NCI-H345 treated with DMSO at 0.1 percent for 48 hours (cell line): ENCODE measurements around the gene SLC6A12.

Source experiments
- DNase-seq: peaks from one replicate; lab custom pipeline; 2025; ENCODE audit not compliant: unreplicated experiment; lab: John Stamatoyannopoulos, UW

SLC6A12 gene

DNA sequence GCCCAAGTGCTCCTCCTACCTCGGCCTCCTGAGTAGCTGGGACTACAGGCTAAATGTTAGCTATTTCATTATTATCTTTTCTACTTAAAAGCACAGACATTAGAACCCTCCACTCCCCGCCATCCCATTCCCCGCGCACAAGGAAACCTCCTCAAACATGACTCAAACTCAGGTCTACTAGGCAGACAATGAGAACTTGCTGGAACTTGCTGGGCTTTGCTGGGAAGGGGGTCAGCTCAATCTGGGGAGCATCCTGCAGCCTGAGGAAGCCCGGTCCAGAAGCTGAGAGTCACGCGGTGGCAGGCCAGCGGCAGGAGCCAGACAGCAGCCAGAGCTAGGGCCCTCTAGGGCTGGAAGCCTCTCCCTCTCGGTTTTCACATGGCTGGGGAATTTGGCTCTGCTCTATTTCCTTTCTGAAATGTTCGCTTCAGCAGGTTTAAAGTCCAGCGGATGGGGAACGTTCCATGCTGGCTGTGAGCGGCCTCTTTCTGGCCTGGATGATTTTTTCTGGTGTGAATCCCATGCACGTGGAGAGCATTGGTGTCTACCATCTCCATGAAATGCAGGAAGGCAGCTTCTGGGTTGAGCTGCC, 68.5 kb downstream of the SLC6A12 start:
- DNase-seq: no peak

DNA sequence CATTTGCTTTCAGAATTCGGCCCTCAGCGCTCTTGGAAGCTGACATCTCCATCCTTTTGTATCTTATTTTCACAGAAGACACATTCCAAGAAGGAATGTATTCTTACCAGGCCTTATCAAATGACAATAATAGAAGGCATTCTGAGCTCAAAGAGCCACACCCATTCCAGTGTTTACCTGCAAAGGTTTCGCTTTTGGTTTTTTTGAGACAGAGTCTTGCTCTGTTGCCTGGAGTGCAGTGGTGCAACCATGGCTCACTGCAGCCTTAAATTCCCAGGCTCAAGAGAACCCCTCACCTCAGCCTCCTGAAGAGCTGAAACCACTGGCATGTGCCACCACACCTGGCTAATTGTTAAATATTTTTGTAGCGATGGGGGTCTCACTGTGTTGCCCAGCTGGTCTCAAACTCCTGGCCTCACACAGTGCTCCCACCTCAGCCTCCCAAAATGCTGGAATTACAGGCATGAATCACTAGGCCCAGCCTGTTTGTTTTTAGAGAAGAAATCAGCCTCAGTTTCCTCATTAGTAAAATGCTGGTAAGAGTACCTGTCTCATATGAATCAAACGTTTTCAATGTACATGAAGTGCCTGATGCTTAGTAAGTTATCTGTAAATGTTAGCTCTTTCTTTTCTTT, 69.2 kb downstream of the SLC6A12 start:
- no peak for DNase-seq

DNA sequence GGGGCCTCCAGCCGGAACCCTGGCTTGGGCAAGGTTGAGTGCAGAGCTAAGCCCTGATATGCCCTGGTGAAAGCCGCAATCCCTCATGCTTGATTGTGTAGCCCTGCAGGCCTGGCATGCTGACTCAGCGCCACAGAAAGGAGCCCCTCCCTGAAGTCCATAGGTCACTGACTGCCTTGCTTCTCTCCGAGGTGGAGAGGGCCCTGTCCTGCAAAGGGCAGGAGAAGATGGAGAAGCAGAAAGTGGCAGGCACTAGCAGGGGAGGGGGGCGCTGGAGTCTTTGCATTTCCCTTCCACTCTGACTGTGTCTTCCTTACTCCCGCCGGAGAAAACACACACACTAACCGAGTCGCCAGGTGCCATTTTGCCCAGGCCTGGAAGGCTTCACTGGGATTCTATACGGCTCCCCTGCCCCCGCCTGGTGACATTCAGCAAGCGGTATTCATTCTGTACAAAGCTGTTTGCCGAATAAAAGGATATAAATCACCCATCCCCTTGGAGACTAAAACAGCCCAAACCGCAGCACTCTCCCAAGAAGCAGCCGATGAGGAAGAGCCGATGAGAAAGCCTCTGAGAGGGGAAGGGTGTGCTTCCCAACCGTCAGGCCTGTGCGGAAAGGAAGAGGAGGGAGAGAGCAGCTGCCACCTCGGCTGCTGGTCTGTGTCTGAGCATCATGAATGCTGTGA, 69.8 kb downstream of the SLC6A12 start:
- no peak for DNase-seq

DNA sequence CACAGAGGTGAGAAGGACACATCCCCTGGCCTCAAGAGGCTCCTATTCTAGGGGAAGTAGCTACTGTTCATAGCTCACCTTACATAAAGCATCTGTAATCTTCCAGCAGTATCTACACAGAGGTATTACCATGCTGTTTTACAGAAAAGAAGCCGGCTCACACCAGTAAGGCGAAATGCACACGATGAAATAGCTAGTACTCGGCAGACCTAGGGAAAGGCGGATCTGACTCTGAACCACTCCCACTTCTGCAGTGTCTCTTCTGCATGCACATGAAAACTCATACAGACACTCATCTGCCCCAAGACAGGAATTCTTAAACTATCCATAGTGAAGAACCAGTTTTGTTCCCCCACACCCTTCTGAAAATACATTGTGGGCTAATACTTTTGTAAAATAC, 73.8 kb downstream of the SLC6A12 start:
- DNase-seq: no peak
